Measurements from ENCODE around the gene CACNA2D3. TPM values are rescaled to one million over a fixed set of nuclear protein-coding genes. Genes with fewer than 3 reads are reported as not detected.

CACNA2D3 gene
- total RNA-seq, 6 donors from 2014 or later, result 2.9 to 16.8 (median 4.9) TPM

- Histone ChIP-seq H3K4me3 (no peak overlapping the region), H3K9me3 (no peaks in the 10 kb centered on the region), H3K27me3 (no peaks in the 10 kb centered on the region), H3K27ac (no peak overlapping the region), H3K36me3 (no peaks in the 10 kb centered on the region), H3K4me1 (no peaks in the 10 kb centered on the region)
- TF ChIP-seq POLR2AphosphoS5 (IDR thresholded peaks at IDR 0.05) (no peak), POLR2A (IDR thresholded peaks at IDR 0.05) (no peak), CTCF (IDR thresholded peaks at IDR 0.05) (no peak), EP300 (IDR thresholded peaks at IDR 0.05) (no peak)
- DNase-seq (no peak), ATAC-seq (ENCODE audit: low FRiP score in 2 of 2) (no peak)
- WGBS, 2 donors, result 91 to 93% methylated on average over 2 of the region's 2 CpGs
Observed at GRCh38 chr3:54510506-54510905, 388.2 kb downstream of the CACNA2D3 start.

- no peaks in the 10 kb centered on the region for H3K4me1 ChIP-seq
- 51 to 86% methylated on average over 4 of the region's 4 CpGs for WGBS, 2 donors
- H3K27ac ChIP-seq, result no peak overlapping the region
- H3K36me3 ChIP-seq, result no peaks in the 10 kb centered on the region
- no peak for TF ChIP-seq EP300 (IDR thresholded peaks at IDR 0.05)
- TF ChIP-seq POLR2A (IDR thresholded peaks at IDR 0.05), result no peak
- TF ChIP-seq CTCF (IDR thresholded peaks at IDR 0.05), result no peak
- TF ChIP-seq POLR2AphosphoS5 (IDR thresholded peaks at IDR 0.05), result no peak
- H3K9me3 ChIP-seq, result no peaks in the 10 kb centered on the region
- H3K27me3 ChIP-seq, result no peaks in the 10 kb centered on the region
- H3K4me3 ChIP-seq, result no peak overlapping the region
- ATAC-seq (ENCODE audit: low FRiP score in 2 of 2), result no peak
- no peak for DNase-seq
Observed at GRCh38 chr3:54511766-54512365, 389.5 kb downstream of the CACNA2D3 start.

- TF ChIP-seq EP300 (IDR thresholded peaks at IDR 0.05) (no peak), POLR2AphosphoS5 (IDR thresholded peaks at IDR 0.05) (no peak), CTCF (IDR thresholded peaks at IDR 0.05) (no peak), POLR2A (IDR thresholded peaks at IDR 0.05) (no peak)
- no peak overlapping the region for H3K4me3 ChIP-seq
- 77 to 89% methylated on average over 2 of the region's 2 CpGs for WGBS, 2 donors
Observed at GRCh38 chr3:54514006-54514405, 391.7 kb downstream of the CACNA2D3 start.

GRCh38 chr3:54514416-54514815, 392.1 kb downstream of the CACNA2D3 start:
- no peaks in the 10 kb centered on the region for H3K36me3 ChIP-seq
- DNase-seq (no peak), ATAC-seq (ENCODE audit: low FRiP score in 2 of 2) (no peak)
- H3K9me3 ChIP-seq, result no peaks in the 10 kb centered on the region
- no peak for TF ChIP-seq CTCF (IDR thresholded peaks at IDR 0.05)
- TF ChIP-seq EP300 (IDR thresholded peaks at IDR 0.05), result no peak
- TF ChIP-seq POLR2AphosphoS5 (IDR thresholded peaks at IDR 0.05), result no peak
- TF ChIP-seq POLR2A (IDR thresholded peaks at IDR 0.05), result no peak
- no peak overlapping the region for H3K4me3 ChIP-seq
- H3K27ac ChIP-seq, result no peak overlapping the region
- 84 to 85% methylated on average over 6 of the region's 6 CpGs for WGBS, 2 donors
- H3K27me3 ChIP-seq, result no peaks in the 10 kb centered on the region
- H3K4me1 ChIP-seq, result no peaks in the 10 kb centered on the region

More at GRCh38 chr3:54514006-54514405, 391.7 kb downstream of the CACNA2D3 start:
- ATAC-seq (ENCODE audit: low FRiP score in 2 of 2), result no peak
- Histone ChIP-seq H3K27me3 (no peaks in the 10 kb centered on the region), H3K4me1 (no peaks in the 10 kb centered on the region), H3K27ac (no peak overlapping the region), H3K36me3 (no peaks in the 10 kb centered on the region), H3K9me3 (no peaks in the 10 kb centered on the region)
- DNase-seq, result no peak

Data from upper lobe of left lung (tissue), 6 donors.